Heart left ventricle (tissue), 13 donors: ENCODE results near the gene SLC9A3.

Experiments
- POLR2A ChIP-seq, 2 donors: fragments of 450-650 bp; IDR thresholded peaks; one replicate each; pipeline ENCODE4 v1.6.1; 2017; ENCODE audit warnings: antibody characterized with exemption in 2 of 2, mild to moderate bottlenecking in 2 of 2, moderate library complexity in 2 of 2
- TF ChIP-seq, protein P1 (sequence below), 12 donors: fragments of 200-600 bp; sonication (generic) in 4 of 12; IDR thresholded peaks; one replicate each; pipeline versions ENCODE4 v1.5.0 to v1.8.0; 2018 to 2022; ENCODE audit warnings: antibody characterized with exemption in 12 of 12, mild to moderate bottlenecking in 5 of 12
- donor health status: ischemic (EF 13 %, LVEDD 7.1; RV severe dilation, severe dysfunction).
- donor health status: DM: no; HTN: yes; CAD: no.
- donor health status: DM: no; HTN: no; CAD: no.
- donor health status: ischemic (EF 25% LVEDD 6.9; RV normal size, moderate dysfunction).
- donor health status: ischemic (EF 25% LVEDD 5.7; RV mildly dilated, moderate dysfunction).
- donor health status: ischemic (EF 35%, LVEDD 5.7; RV mildly dilated, moderate dysfunction).
- donor health status: nonischemic (EF 11% LVEDD 7.7; RV severe dilation, severe dysfunction).
- donor health status: DM: yes; HTN: yes; CAD: no.
- donor health status: PGD.
- donor health status: ischemic (EF 29% LVEDD 5.4; RV normal size, mild dysfunction).
- donor health status: nonischemic (EF 23%, LVEDD 6.1; RV moderate dilation, normal function).

GRCh38 chr5:478982-479535 lies 45.2 kb downstream of the SLC9A3 start:
- no peak for TF ChIP-seq POLR2A (IDR thresholded peaks at IDR 0.05)
- TF ChIP-seq, protein P1, sequence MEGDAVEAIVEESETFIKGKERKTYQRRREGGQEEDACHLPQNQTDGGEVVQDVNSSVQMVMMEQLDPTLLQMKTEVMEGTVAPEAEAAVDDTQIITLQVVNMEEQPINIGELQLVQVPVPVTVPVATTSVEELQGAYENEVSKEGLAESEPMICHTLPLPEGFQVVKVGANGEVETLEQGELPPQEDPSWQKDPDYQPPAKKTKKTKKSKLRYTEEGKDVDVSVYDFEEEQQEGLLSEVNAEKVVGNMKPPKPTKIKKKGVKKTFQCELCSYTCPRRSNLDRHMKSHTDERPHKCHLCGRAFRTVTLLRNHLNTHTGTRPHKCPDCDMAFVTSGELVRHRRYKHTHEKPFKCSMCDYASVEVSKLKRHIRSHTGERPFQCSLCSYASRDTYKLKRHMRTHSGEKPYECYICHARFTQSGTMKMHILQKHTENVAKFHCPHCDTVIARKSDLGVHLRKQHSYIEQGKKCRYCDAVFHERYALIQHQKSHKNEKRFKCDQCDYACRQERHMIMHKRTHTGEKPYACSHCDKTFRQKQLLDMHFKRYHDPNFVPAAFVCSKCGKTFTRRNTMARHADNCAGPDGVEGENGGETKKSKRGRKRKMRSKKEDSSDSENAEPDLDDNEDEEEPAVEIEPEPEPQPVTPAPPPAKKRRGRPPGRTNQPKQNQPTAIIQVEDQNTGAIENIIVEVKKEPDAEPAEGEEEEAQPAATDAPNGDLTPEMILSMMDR (IDR thresholded peaks at IDR 0.05) = no peak
